Measurements from ENCODE around the gene SCAP.
A peak's percentile ranks its signal among the peaks of the same experiment; 100 is the strongest.

The SCAP gene

GRCh38 chr3:47414161-47414564 lies 61.6 kb downstream of the SCAP start:
- no peak for DNase-seq (ENCODE audit: low read depth)

GRCh38 chr3:47413751-47414150 lies 62.0 kb downstream of the SCAP start:
- no peak for DNase-seq (ENCODE audit: low read depth)

DNA sequence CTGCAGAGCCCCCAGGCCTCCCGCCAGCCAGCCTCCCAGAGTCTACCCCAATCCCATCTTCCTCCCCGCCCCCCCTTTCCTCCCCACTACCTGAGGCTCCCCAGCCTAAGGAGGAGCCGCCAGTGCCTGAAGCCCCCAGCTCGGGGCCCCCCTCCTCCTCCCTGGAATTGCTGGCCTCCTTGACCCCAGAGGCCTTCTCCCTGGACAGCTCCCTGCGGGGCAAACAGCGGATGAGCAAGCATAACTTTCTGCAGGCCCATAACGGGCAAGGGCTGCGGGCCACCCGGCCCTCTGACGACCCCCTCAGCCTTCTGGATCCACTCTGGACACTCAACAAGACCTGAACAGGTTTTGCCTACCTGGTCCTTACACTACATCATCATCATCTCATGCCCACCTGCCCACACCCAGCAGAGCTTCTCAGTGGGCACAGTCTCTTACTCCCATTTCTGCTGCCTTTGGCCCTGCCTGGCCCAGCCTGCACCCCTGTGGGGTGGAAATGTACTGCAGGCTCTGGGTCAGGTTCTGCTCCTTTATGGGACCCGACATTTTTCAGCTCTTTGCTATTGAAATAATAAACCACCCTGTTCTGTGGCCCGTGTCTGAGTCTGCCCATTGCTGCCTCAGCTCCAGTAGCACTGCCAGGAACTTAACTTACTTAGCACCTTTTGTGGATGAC lies 62.8 kb downstream of the SCAP start:
- no peak for DNase-seq (ENCODE audit: low read depth)

GRCh38 chr3:47412453-47412756 lies 63.3 kb downstream of the SCAP start:
- DNase-seq (ENCODE audit: low read depth): no peak

GRCh38 chr3:47411696-47412452 lies 63.9 kb downstream of the SCAP start:
- DNase-seq (ENCODE audit: low read depth): no peak

DNA sequence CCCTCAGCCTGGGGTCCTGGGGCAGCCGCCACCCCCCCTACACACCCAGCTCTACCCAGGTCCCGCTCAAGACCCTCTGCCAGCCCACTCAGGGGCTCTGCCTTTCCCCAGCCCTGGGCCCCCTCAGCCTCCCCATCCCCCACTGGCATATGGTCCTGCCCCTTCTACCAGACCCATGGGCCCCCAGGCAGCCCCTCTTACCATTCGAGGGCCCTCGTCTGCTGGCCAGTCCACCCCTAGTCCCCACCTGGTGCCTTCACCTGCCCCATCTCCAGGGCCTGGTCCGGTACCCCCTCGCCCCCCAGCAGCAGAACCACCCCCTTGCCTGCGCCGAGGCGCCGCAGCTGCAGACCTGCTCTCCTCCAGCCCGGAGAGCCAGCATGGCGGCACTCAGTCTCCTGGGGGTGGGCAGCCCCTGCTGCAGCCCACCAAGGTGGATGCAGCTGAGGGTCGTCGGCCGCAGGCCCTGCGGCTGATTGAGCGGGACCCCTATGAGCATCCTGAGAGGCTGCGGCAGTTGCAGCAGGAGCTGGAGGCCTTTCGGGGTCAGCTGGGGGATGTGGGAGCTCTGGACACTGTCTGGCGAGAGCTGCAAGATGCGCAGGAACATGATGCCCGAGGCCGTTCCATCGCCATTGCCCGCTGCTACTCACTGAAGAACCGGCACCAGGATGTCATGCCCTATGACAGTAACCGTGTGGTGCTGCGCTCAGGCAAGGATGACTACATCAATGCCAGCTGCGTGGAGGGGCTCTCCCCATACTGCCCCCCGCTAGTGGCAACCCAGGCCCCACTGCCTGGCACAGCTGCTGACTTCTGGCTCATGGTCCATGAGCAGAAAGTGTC lies 64.7 kb downstream of the SCAP start:
- DNase-seq (ENCODE audit: low read depth): no peak

- DNase-seq (ENCODE audit: low read depth): no peak
Observed at GRCh38 chr3:47410417-47410720, 65.4 kb downstream of the SCAP start.

- no peak for DNase-seq (ENCODE audit: low read depth)
Observed at GRCh38 chr3:47409688-47410416, 65.9 kb downstream of the SCAP start.

DNA sequence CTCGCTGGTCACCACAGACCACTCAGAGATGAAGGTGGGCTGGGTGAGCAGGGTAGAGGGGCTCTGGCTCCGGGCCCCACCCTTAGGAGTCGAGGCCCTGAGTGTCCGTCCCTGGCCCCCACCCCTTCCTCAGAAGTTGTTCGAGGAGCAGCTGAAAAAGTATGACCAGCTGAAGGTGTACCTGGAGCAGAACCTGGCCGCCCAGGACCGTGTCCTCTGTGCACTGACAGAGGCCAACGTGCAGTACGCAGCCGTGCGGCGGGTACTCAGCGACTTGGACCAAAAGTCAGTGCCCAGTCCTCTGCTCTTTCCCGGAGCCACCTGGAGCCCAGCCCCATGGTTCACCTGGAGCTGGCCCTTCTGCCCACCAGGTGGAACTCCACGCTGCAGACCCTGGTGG lies 66.5 kb downstream of the SCAP start:
- DNase-seq (ENCODE audit: low read depth): no peak

DNA sequence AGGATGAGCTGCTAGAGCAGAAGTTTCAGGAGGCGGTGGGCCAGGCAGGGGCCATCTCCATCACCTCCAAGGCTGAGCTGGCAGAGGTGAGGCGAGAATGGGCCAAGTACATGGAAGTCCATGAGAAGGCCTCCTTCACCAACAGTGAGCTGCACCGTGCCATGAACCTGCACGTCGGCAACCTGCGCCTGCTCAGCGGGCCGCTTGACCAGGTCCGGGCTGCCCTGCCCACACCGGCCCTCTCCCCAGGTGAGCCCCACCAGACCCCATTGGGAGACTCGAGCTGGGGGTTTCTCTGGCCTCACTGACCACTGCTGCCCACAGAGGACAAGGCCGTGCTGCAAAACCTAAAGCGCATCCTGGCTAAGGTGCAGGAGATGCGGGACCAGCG lies 66.9 kb downstream of the SCAP start:
- no peak for DNase-seq (ENCODE audit: low read depth)

- DNase-seq (ENCODE audit: low read depth): no peak
Observed at GRCh38 chr3:47407896-47408838, 67.6 kb downstream of the SCAP start.

GRCh38 chr3:47407237-47407636 lies 68.5 kb downstream of the SCAP start:
- no peak for DNase-seq (ENCODE audit: low read depth)

DNA sequence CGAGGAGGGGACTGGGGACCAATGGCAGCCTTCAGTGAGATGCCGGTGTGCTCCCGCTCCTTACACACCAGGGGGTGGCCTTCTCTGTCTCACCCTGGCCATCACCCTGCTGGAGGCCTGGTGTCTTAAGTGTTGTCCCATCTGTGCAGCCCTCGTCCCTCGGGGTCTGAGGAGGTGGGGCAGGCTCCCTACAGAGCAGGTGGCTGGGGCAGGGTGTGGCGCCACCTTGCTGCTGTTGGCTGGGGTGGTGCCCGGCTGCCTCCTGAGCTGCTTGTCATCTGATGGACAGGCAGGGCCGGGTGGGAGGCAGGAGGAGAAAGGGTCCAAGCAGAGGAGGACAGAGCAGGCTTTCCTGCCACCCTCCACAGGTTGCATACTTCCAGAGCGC lies 69.0 kb downstream of the SCAP start:
- no peak for DNase-seq (ENCODE audit: low read depth)

GRCh38 chr3:47405820-47406761 lies 69.7 kb downstream of the SCAP start:
- no peak for DNase-seq (ENCODE audit: low read depth)

DNA sequence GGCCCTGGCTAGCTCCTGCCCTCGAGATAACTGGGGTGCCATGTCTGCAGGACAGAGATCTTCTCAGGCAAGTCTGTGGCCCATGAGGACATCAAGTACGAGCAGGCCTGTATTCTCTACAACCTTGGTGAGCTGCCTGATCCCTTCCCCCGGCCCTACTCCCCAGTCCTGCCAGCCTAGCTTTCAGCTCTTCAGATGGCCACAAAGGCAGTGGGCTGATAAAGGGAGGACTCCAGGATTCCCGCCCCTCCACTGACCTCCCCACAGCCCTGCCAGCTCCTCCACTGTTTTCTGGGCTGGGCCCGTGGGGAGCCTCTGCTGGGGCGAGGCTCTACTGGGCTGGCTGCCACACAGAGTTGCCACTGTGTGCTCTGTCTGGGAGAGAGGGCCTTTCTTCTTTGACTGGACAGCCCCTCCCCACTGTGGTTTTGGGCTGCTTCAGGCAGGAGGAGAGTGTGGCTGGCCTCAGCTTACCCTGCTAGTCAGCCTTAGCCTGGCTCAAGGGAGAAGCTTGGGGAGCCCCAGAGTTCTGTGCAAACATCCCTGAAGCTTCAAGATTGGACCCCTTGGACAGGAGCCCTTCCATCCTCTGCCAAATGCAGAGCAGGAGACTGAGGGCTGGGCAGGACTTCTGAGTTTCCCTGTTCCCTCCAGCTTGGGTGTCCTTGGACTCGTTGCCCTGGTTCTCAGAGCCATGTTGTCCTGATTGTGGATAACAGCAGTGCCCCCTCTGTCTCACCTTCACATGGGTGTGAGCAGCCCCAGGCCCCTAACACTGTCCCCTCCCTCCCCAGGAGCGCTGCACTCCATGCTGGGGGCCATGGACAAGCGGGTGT lies 70.6 kb downstream of the SCAP start:
- peak; percentile 28 for DNase-seq (ENCODE audit: low read depth)

DNA sequence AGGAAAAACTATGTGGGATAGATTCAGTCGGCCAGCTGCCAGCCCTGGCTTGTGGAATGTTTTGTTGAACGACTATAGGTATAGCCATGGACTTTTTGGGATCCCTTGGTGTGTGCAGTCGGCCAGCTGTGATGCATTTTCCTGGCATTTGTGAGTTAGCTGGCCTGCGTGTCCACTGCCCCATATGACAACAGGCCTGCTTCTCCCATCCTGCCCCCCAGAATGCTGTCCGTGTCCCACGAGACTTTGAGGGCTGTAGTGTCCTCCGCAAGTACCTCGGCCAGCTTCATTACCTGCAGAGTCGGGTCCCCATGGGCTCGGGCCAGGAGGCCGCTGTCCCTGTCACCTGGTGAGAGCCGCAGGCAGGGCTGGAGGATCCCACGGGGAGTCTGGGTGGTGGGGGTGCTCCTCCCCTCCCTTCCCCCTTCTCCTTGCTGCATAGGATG lies 71.3 kb downstream of the SCAP start:
- DNase-seq (ENCODE audit: low read depth): no peak

- no peak for DNase-seq (ENCODE audit: low read depth)
Observed at GRCh38 chr3:47399531-47400270, 76.0 kb downstream of the SCAP start.

- DNase-seq (ENCODE audit: low read depth): no peak
Observed at GRCh38 chr3:47399016-47399415, 76.7 kb downstream of the SCAP start.

GRCh38 chr3:47398228-47398627 lies 77.5 kb downstream of the SCAP start:
- peak; percentile 32 for DNase-seq (ENCODE audit: low read depth)

Measured in fibroblast of gingiva (primary cell).